HEK293T (cell line): Measurements from ENCODE around the gene JAZF1.
A peak's percentile ranks its signal among the peaks of the same experiment; 100 is the strongest.

ENCODE experiments used
- CTCF ChIA-PET: fragments of 350-600 bp; formaldehyde crosslinking; extraction: SDS; loops from one replicate; lab custom pipeline; 2021; ENCODE audit warnings: antibody characterized with exemption, inconsistent platforms; lab: Yijun Ruan, JAX
- POLR2A ChIA-PET: fragments of 350-600 bp; formaldehyde crosslinking; extraction: SDS; loops from one replicate; lab custom pipeline; 2020; ENCODE audit warnings: antibody characterized with exemption, inconsistent platforms; lab: Yijun Ruan, JAX
- DNase-seq: peaks from one replicate; pipeline ENCODE4 v3.0.0; 2012; ENCODE audit warnings: mixed read lengths; ENCODE audit errors: extremely low spot score
- ARNT ChIP-seq: fragments of 450-650 bp; IDR thresholded peaks from 2 replicates; pipeline ENCODE4 v1.6.1; 2017; ENCODE audit warnings: mild to moderate bottlenecking
- BHLHE40 ChIP-seq: fragments of 450-650 bp; IDR thresholded peaks from 2 replicates; pipeline ENCODE4 v1.6.1; 2016; ENCODE audit warnings: mild to moderate bottlenecking, moderate library complexity, borderline replicate concordance
- CTBP1 ChIP-seq: fragments of 450-650 bp; IDR thresholded peaks from 2 replicates; pipeline ENCODE4 v1.6.1; 2016; ENCODE audit warnings: borderline replicate concordance
- ELF4 ChIP-seq: fragments of 450-650 bp; IDR thresholded peaks from 2 replicates; pipeline ENCODE4 v1.6.1; 2017; ENCODE audit warnings: antibody characterized with exemption
- FOXA1 ChIP-seq: fragments of 450-650 bp; IDR thresholded peaks from 2 replicates; pipeline ENCODE4 v1.6.1; 2016; ENCODE audit warnings: mild to moderate bottlenecking
- FOXK2 ChIP-seq: fragments of 450-650 bp; IDR thresholded peaks from 2 replicates; pipeline ENCODE4 v1.6.1; 2016; ENCODE audit warnings: mild to moderate bottlenecking
- FOXM1 ChIP-seq: fragments of 450-650 bp; IDR thresholded peaks from 2 replicates; pipeline ENCODE4 v1.6.1; 2017; ENCODE audit warnings: mild to moderate bottlenecking, borderline replicate concordance
- HDGF ChIP-seq: fragments of 450-650 bp; IDR thresholded peaks from 2 replicates; pipeline ENCODE4 v1.6.1; 2017; ENCODE audit warnings: antibody characterized with exemption, borderline replicate concordance
- L3MBTL2 ChIP-seq: fragments of 450-650 bp; conservative IDR thresholded peaks from 2 replicates; pipeline ENCODE4 v1.6.1; 2016; ENCODE audit warnings: mild to moderate bottlenecking
- LEF1 ChIP-seq: fragments of 450-650 bp; IDR thresholded peaks from 2 replicates; pipeline ENCODE4 v1.6.1; 2017; ENCODE audit warnings: mild to moderate bottlenecking, borderline replicate concordance
- NFRKB ChIP-seq: fragments of 450-650 bp; IDR thresholded peaks from 2 replicates; pipeline ENCODE4 v1.6.1; 2016; ENCODE audit warnings: mild to moderate bottlenecking, moderate library complexity
- PKNOX1 ChIP-seq: fragments of 450-650 bp; IDR thresholded peaks from 2 replicates; pipeline ENCODE4 v1.6.1; 2016
- SP1 ChIP-seq: fragments of 450-650 bp; IDR thresholded peaks from 2 replicates; pipeline ENCODE4 v1.6.1; 2017
- SUZ12 ChIP-seq: fragments of 450-650 bp; IDR thresholded peaks from 2 replicates; pipeline ENCODE4 v1.6.1; 2016; ENCODE audit warnings: mild to moderate bottlenecking
- TARDBP ChIP-seq: fragments of 450-650 bp; IDR thresholded peaks from 2 replicates; pipeline ENCODE4 v1.6.1; 2016
- ZNF384 ChIP-seq: fragments of 450-650 bp; IDR thresholded peaks from 2 replicates; pipeline ENCODE4 v1.6.1; 2016

JAZF1 gene

DNA sequence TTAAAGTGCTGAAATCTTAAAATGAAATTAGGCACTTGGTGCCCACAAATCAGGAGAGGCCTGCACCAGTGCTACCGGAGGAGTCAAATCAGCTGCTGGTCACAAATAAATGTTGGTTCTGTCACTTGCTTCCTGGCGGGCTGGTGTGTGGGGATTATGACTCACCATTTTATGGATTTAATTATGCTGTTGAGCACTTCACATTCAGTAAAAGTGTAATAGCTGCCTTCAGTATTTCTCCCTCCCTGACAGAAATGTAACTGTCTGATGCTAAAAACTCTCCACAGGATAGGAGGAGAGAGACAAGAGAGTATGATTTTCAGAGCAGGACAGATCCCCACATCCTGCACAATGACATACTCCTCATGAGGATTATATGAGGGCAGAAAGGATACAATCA lies 186.0 kb downstream of the JAZF1 start:
- TF ChIP-seq CTBP1 (no peak), PKNOX1 (peak; percentile 33; the same call in 1 of the 2 replicates)
- CTCF ChIA-PET: interaction anchor here (0.6 kb wide), 2 partner anchors 13 to 927 kb away, joined by 3 read pairs; no protein-coding TSS in a partner anchor
- POLR2A ChIA-PET: no interaction called here
- peak; percentile 38 for DNase-seq

DNA sequence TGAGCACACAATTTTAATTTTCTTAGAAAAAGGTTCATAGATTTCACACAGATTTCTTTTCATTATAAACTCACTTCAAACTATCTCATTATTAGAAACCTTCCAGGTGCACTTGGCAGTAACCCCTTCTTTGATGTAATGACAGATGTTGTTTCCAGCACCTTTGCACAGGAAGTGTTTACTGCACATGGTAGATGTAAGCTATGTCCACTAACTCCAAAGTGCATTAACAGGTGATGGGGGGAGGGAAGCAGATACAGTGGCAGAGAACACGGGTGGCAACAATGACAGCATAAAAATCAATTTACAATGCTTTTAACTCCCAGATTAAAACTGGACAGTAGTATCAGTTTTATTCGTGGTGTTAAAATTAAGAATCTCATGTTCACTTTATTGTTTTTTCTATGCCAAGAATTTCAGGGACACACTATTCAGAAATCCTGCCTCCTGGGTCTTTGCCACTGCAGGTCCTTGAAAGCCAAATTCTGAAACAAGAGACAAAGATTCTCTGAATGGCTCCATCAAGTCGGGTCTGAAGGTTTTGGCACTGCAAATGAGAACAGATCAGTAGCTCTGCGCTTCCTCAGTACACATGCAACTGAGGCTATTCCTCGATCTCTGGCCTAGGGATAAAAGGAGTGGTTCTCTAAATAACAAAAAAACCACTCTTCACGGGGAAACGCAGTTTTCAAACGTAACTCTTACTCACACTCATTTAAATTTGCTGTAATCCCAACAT lies 187.7 kb downstream of the JAZF1 start:
- DNase-seq: no peak
- CTCF ChIA-PET: no interaction called here
- TF ChIP-seq FOXK2 (no peak), HDGF (no peak), PKNOX1 (no peak), LEF1 (no peak), TARDBP (no peak), CTBP1 (no peak), ELF4 (no peak), SP1 (no peak), NFRKB (no peak), L3MBTL2 (no peak), SUZ12 (no peak), FOXA1 (no peak), ZNF384 (no peak), ARNT (no peak), BHLHE40 (no peak), FOXM1 (no peak)
- POLR2A ChIA-PET: no interaction called here

DNA sequence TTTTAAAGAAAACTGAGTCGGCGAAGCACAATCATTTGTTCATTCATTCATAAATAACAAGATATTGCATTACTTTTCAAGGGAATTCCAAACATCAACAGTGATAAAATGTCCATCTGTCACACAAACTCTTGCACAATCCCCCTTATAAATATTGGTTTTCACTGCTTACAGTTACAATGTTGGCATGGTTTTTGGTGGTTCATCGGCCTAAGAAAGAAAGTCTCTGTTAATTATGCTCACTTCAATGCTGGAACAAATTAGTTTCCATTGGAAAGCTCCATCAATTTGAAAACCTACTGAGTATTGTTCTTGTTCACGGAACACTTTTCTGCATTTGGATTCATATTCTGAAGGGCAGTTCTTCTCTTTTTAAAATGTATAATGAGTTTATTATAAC lies 188.5 kb downstream of the JAZF1 start:
- POLR2A ChIA-PET: no interaction called here
- TF ChIP-seq ELF4: no peak
- TF ChIP-seq PKNOX1: peak; percentile 57
- TF ChIP-seq FOXK2: no peak
- CTCF ChIA-PET: no interaction called here
- no peak for DNase-seq

DNA sequence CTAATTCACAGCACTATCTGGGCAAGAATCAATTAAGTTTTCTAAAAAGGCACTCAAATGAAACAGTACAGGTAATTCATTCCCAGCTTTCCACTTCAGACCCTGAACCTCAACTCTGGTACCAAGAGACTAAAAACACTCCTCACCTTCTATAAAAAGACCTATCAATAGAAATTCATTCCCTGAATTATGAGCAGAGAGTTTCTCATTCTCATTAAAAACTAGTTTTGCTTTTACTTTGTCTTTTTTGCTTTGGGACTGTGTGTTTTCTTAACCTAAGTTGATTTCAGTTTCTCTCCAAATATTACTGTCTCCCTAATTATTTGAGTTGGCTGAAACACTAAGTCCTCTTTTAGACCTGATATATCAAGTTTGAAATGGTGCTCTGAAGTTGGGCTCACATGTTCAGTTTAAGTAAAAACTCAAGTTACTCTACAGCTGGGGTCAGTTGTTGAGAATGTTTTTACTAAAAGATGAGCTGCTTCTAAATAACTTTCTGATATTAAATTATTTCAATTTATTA lies 189.5 kb downstream of the JAZF1 start:
- CTCF ChIA-PET: no interaction called here
- TF ChIP-seq PKNOX1 (no peak), ZNF384 (no peak), TARDBP (no peak), LEF1 (no peak), ELF4 (no peak), HDGF (no peak), L3MBTL2 (no peak), FOXA1 (no peak), BHLHE40 (no peak), ARNT (no peak), FOXM1 (no peak), CTBP1 (no peak), SP1 (no peak), SUZ12 (no peak), FOXK2 (no peak), NFRKB (no peak)
- DNase-seq: no peak
- POLR2A ChIA-PET: no interaction called here

GRCh38 chr7:27976531-27976930 lies 204.1 kb downstream of the JAZF1 start:
- TF ChIP-seq L3MBTL2 (no peak), ARNT (no peak), LEF1 (no peak), BHLHE40 (no peak), PKNOX1 (no peak), FOXA1 (no peak), SP1 (no peak), ELF4 (no peak)
- POLR2A ChIA-PET: no interaction called here

DNA sequence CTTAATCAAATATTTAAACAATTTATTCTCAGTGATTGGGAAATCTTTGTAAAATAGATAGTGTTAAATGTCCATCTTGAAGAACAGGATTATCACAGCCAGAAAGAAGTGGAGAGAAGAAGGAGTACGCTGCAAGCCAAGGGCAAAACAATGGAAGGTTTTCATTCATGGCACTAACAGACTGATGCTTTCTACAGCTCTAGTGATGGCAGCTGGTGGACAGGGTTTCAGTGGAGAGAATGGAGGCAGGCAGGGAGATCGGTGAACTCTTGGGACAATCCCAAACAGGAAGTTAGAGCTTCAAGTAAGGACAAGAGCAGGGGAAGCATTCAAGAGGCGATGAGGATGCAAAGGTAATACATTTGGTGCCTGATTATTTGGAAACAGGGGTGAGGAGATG lies 207.0 kb downstream of the JAZF1 start:
- DNase-seq: no peak
- TF ChIP-seq ARNT (no peak), ZNF384 (no peak), L3MBTL2 (no peak), SP1 (no peak), FOXK2 (no peak), LEF1 (no peak), ELF4 (no peak), TARDBP (no peak), FOXA1 (no peak), NFRKB (no peak), PKNOX1 (no peak)
- ChIA-PET CTCF (no interaction called here), POLR2A (no interaction called here)

More at GRCh38 chr7:27976531-27976930, 204.1 kb downstream of the JAZF1 start:
- CTCF ChIA-PET: no interaction called here
- DNase-seq: no peak
